OCI-LY3 (cell line): ENCODE results near the gene CYSTM1.
"Not testable (repeated sequence)": the region's sequence is repeated elsewhere in the genome, so short reads cannot be mapped to it uniquely, and the experiment has no call there.

Experiments
- EZH2phosphoT487 ChIP-seq: fragments of 200-600 bp; shearing (Covaris generic); IDR thresholded peaks from 2 replicates; pipeline ENCODE4 v1.6.1; 2018; ENCODE audit warnings: antibody characterized with exemption, mixed run types, low read depth
- TF ChIP-seq, protein P1 (sequence below): fragments of 200-600, 300-600 bp; sonication (generic); IDR thresholded peaks from 2 replicates; pipeline ENCODE4 v1.5.1; 2014; ENCODE audit warnings: antibody characterized with exemption, low read length, low read depth

DNA sequence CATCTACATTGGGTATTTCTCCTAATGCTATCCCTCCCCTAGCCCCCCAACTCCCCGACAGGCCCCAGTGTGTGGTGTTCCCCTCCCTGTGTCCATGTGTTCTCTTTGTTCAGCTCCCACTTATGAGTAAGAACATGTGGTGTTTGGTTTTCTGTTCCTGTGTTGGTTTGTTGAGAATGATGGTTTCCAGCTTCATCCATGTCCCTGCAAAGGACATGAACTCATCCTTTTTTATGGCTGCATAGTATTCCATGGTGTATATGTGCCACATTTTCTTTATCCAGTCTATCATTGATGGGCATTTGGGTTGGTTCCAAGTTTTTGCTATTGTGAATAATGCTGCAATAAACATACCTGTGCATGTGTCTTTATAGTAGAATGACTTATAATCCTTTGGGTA, 23.9 kb downstream of the CYSTM1 start:
- TF ChIP-seq, protein P1, sequence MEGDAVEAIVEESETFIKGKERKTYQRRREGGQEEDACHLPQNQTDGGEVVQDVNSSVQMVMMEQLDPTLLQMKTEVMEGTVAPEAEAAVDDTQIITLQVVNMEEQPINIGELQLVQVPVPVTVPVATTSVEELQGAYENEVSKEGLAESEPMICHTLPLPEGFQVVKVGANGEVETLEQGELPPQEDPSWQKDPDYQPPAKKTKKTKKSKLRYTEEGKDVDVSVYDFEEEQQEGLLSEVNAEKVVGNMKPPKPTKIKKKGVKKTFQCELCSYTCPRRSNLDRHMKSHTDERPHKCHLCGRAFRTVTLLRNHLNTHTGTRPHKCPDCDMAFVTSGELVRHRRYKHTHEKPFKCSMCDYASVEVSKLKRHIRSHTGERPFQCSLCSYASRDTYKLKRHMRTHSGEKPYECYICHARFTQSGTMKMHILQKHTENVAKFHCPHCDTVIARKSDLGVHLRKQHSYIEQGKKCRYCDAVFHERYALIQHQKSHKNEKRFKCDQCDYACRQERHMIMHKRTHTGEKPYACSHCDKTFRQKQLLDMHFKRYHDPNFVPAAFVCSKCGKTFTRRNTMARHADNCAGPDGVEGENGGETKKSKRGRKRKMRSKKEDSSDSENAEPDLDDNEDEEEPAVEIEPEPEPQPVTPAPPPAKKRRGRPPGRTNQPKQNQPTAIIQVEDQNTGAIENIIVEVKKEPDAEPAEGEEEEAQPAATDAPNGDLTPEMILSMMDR: not testable (repeated sequence)
- TF ChIP-seq EZH2phosphoT487: not testable (repeated sequence)
